Measurements from ENCODE around the gene RNF121. TPM values are rescaled to one million over a fixed set of nuclear protein-coding genes. Genes with fewer than 3 reads are reported as not detected.

Gene RNF121
- total and polyA plus RNA-seq, 9 donors = 17.4 to 32.2 (median 27.0) TPM

DNA sequence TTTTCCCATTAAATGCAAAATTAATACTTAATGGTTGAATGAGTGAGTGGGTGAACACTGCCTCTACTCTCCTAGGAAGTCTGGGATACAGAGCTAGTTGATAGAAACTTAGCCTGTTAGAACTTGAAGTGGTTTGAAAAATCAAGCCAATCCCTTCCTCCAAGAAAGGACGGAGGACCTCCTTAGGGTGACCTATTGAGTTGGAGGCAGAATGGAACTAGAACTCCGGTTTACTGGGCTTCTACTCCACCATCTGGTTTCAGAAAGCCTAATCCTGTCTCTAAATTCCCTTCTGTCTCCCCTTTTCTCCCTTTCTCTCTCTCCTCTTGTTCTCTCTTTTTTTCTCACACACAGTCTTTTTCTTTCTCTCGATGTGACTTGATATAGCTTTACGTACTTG is 50.2 kb downstream of the RNF121 start:
- TF ChIP-seq, protein P1, sequence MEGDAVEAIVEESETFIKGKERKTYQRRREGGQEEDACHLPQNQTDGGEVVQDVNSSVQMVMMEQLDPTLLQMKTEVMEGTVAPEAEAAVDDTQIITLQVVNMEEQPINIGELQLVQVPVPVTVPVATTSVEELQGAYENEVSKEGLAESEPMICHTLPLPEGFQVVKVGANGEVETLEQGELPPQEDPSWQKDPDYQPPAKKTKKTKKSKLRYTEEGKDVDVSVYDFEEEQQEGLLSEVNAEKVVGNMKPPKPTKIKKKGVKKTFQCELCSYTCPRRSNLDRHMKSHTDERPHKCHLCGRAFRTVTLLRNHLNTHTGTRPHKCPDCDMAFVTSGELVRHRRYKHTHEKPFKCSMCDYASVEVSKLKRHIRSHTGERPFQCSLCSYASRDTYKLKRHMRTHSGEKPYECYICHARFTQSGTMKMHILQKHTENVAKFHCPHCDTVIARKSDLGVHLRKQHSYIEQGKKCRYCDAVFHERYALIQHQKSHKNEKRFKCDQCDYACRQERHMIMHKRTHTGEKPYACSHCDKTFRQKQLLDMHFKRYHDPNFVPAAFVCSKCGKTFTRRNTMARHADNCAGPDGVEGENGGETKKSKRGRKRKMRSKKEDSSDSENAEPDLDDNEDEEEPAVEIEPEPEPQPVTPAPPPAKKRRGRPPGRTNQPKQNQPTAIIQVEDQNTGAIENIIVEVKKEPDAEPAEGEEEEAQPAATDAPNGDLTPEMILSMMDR (IDR thresholded peaks at IDR 0.05) = no peak
- TF ChIP-seq EP300 (IDR thresholded peaks at IDR 0.05) (no peak), POLR2A (IDR thresholded peaks at IDR 0.05) (no peak)
- H3K9me3 ChIP-seq = no peaks in the 10 kb centered on the region
- no peak overlapping the region for H3K27ac ChIP-seq
- H3K4me3 ChIP-seq = no peak overlapping the region
- no peaks in the 10 kb centered on the region for H3K4me1 ChIP-seq (ENCODE audit: insufficient read depth)
- H3K27me3 ChIP-seq = no peaks in the 10 kb centered on the region
- 90 to 94% (median 93%) methylated on average over 4 of the region's 4 CpGs for WGBS, 3 donors
- no peaks in the 10 kb centered on the region for H3K36me3 ChIP-seq
- intact Hi-C loops (cut with DNase I) = loop anchor here in 1 of 4 donors (10.0 kb wide), 1 partner anchor 156 kb away; the partner anchor contains the start of gene FOLR3
- DNase-seq = no peak

DNA sequence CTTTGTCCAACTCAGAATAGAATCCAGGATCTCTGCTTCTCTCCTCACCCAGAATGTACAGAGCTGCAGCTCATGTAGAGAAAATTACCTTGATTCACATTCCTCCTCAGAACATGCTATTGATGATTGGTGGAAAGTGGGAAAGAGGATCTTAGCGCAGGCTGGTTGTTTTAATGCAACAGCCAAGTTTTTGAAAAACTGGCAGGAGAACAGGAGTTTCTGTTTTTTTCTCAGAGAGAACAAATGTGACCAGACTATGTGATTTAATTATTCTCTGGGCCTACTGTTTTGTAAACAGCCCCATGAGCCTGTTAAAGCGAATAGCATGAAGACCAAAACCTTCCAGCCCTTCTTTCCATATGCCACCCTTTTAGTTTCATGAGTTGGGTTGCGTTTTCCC is 50.8 kb downstream of the RNF121 start:
- Histone ChIP-seq H3K4me3 (no peak overlapping the region), H3K36me3 (no peaks in the 10 kb centered on the region), H3K9me3 (no peaks in the 10 kb centered on the region), H3K27ac (no peak overlapping the region), H3K4me1 (ENCODE audit: insufficient read depth) (no peaks in the 10 kb centered on the region), H3K27me3 (no peaks in the 10 kb centered on the region)
- intact Hi-C loops (cut with DNase I) = loop anchor here in 1 of 4 donors (10.0 kb wide), 1 partner anchor 155 kb away; the partner anchor contains the start of gene FOLR3
- no peak for DNase-seq
- TF ChIP-seq, protein P1 (IDR thresholded peaks at IDR 0.05) = no peak
- TF ChIP-seq POLR2A (IDR thresholded peaks at IDR 0.05) (no peak), EP300 (IDR thresholded peaks at IDR 0.05) (no peak)
- WGBS, 3 donors = 40 to 55% (median 54%) methylated on average over 3 of the region's 3 CpGs

DNA sequence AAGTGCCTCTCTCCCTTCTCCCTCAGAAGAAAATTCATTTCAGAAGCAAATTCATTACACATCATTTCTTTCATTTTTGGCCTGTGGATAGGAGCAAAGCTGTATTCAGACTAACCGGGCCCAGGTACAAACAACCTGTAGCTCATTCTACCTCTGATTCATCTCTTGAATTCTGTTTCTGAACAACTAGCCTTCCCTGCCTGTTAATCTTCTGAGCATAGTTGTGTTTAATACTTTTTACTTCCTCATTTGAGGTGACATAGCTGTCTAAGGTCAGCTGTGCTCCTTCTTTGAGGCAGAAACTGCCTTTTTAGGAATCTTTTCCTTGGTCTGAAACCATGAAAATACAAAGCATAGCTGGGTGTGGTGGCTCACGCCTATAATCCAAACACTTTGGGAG is 57.3 kb downstream of the RNF121 start:
- no peak for DNase-seq
- H3K9me3 ChIP-seq = no peaks in the 10 kb centered on the region
- H3K36me3 ChIP-seq = no peaks in the 10 kb centered on the region
- 90 to 94% (median 93%) methylated on average over 2 of the region's 2 CpGs for WGBS, 3 donors
- intact Hi-C loops (cut with DNase I) = no loop called here
- H3K4me3 ChIP-seq = no peak overlapping the region
- no peak overlapping the region for H3K27ac ChIP-seq
- TF ChIP-seq, protein P1 (IDR thresholded peaks at IDR 0.05) = no peak
- TF ChIP-seq EP300 (IDR thresholded peaks at IDR 0.05) = no peak
- no peak for TF ChIP-seq POLR2A (IDR thresholded peaks at IDR 0.05)
- H3K4me1 ChIP-seq (ENCODE audit: insufficient read depth) = peaks cover 3% of the 10 kb centered on the region
- H3K27me3 ChIP-seq = no peaks in the 10 kb centered on the region

GRCh38 chr11:71987521-71987920 is 58.7 kb downstream of the RNF121 start:
- H3K9me3 ChIP-seq = no peaks in the 10 kb centered on the region
- H3K4me3 ChIP-seq = no peak overlapping the region
- WGBS, 3 donors = 16 to 32% (median 26%) methylated on average over 2 of the region's 2 CpGs
- no peak for DNase-seq
- H3K27me3 ChIP-seq = no peaks in the 10 kb centered on the region
- H3K27ac ChIP-seq = no peak overlapping the region
- H3K4me1 ChIP-seq (ENCODE audit: insufficient read depth) = peaks cover 3% of the 10 kb centered on the region
- intact Hi-C loops (cut with DNase I) = no loop called here
- no peaks in the 10 kb centered on the region for H3K36me3 ChIP-seq
- TF ChIP-seq, protein P1 (IDR thresholded peaks at IDR 0.05) = no peak
- no peak for TF ChIP-seq EP300 (IDR thresholded peaks at IDR 0.05)
- no peak for TF ChIP-seq POLR2A (IDR thresholded peaks at IDR 0.05)

All from ovary (tissue), 9 donors.